Activated gamma-delta T cell (primary cell): ENCODE measurements around the gene NR2F1.

Experiments used
- DNase-seq: peaks from one replicate; lab custom pipeline; 2025; lab: John Stamatoyannopoulos, UW

Gene NR2F1

DNA sequence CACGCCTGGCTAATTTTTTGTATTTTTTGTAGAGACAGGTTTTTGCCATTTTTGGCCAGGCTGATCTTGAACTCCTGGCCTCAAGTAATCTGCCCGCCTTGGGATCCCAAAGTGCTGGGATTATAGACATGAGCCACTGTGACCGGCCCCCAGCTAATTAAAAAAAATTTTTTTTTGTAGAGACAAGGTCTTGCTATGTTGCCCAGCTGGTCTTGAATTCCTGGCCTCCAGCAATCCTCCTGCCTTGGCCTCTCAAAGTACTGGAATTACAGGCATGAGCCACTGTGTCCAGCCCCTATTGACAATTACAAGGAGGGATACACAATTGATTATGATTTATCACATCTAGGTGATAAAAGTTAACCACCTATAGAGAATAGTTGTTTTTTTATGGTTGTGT, 59.5 kb downstream of the NR2F1 start:
- DNase-seq = no peak
